Endometrium (tissue), 2 donors: ENCODE results near the gene PKNOX2.

Source experiments
- FAIRE-seq: peaks from 2 replicates; lab custom pipeline; 2012; peaks lifted over from hg19 to GRCh38; lab: Jason Lieb, UNC
- donor health status: control.
- donor health status: control.

PKNOX2 gene

GRCh38 chr11:125263268-125263790 is 98.8 kb downstream of the PKNOX2 start:
- FAIRE-seq: peak; percentile 93

GRCh38 chr11:125264100-125265022 is 99.8 kb downstream of the PKNOX2 start:
- no peak for FAIRE-seq

- no peak for FAIRE-seq
Measured at GRCh38 chr11:125267548-125267947, 103.0 kb downstream of the PKNOX2 start.

GRCh38 chr11:125268611-125269010 is 104.1 kb downstream of the PKNOX2 start:
- no peak for FAIRE-seq

GRCh38 chr11:125270106-125270505 is 105.6 kb downstream of the PKNOX2 start:
- no peak for FAIRE-seq

- no peak for FAIRE-seq
Measured at GRCh38 chr11:125270711-125271110, 106.2 kb downstream of the PKNOX2 start.

- FAIRE-seq: no peak
Measured at GRCh38 chr11:125271483-125272091, 107.0 kb downstream of the PKNOX2 start.

- FAIRE-seq: no peak
Measured at GRCh38 chr11:125272092-125272491, 107.5 kb downstream of the PKNOX2 start.

GRCh38 chr11:125272821-125273220 is 108.3 kb downstream of the PKNOX2 start:
- no peak for FAIRE-seq

GRCh38 chr11:125273519-125274000 is 109.0 kb downstream of the PKNOX2 start:
- no peak for FAIRE-seq

- no peak for FAIRE-seq
Measured at GRCh38 chr11:125274309-125274708, 109.8 kb downstream of the PKNOX2 start.

GRCh38 chr11:125274774-125275173 is 110.2 kb downstream of the PKNOX2 start:
- no peak for FAIRE-seq

- FAIRE-seq: no peak
Measured at GRCh38 chr11:125275905-125276618, 111.5 kb downstream of the PKNOX2 start.

GRCh38 chr11:125276619-125276976 is 112.0 kb downstream of the PKNOX2 start:
- FAIRE-seq: no peak

- FAIRE-seq: no peak
Measured at GRCh38 chr11:125279676-125280418, 115.3 kb downstream of the PKNOX2 start.

GRCh38 chr11:125280646-125281045 is 116.1 kb downstream of the PKNOX2 start:
- FAIRE-seq: no peak

- FAIRE-seq: no peak
Measured at GRCh38 chr11:125281831-125282595, 117.5 kb downstream of the PKNOX2 start.

- FAIRE-seq: no peak
Measured at GRCh38 chr11:125282596-125282914, 118.0 kb downstream of the PKNOX2 start.

- FAIRE-seq: no peak
Measured at GRCh38 chr11:125284245-125284850, 119.8 kb downstream of the PKNOX2 start.

- FAIRE-seq: no peak
Measured at GRCh38 chr11:125285844-125286243, 121.3 kb downstream of the PKNOX2 start.

- no peak for FAIRE-seq
Measured at GRCh38 chr11:125286486-125286885, 121.9 kb downstream of the PKNOX2 start.
